ENCODE data around the gene CD81. TPM values are rescaled to one million over a fixed set of nuclear protein-coding genes. Genes with fewer than 3 reads are reported as not detected.

Gene CD81
- total RNA-seq, 1 experiment from 2014 or later, result 237 TPM

GRCh38 chr11:2393941-2394817, 17.1 kb downstream of the CD81 start (continued):
- no peak for TF ChIP-seq GRHL2 (CRISPR knock-in tag; IDR thresholded peaks at IDR 0.05; ENCODE audit: insufficient replicate concordance, severe bottlenecking)
- TF ChIP-seq ZNF232 (CRISPR knock-in tag; IDR thresholded peaks at IDR 0.05), result no peak
- TF ChIP-seq, protein P1, sequence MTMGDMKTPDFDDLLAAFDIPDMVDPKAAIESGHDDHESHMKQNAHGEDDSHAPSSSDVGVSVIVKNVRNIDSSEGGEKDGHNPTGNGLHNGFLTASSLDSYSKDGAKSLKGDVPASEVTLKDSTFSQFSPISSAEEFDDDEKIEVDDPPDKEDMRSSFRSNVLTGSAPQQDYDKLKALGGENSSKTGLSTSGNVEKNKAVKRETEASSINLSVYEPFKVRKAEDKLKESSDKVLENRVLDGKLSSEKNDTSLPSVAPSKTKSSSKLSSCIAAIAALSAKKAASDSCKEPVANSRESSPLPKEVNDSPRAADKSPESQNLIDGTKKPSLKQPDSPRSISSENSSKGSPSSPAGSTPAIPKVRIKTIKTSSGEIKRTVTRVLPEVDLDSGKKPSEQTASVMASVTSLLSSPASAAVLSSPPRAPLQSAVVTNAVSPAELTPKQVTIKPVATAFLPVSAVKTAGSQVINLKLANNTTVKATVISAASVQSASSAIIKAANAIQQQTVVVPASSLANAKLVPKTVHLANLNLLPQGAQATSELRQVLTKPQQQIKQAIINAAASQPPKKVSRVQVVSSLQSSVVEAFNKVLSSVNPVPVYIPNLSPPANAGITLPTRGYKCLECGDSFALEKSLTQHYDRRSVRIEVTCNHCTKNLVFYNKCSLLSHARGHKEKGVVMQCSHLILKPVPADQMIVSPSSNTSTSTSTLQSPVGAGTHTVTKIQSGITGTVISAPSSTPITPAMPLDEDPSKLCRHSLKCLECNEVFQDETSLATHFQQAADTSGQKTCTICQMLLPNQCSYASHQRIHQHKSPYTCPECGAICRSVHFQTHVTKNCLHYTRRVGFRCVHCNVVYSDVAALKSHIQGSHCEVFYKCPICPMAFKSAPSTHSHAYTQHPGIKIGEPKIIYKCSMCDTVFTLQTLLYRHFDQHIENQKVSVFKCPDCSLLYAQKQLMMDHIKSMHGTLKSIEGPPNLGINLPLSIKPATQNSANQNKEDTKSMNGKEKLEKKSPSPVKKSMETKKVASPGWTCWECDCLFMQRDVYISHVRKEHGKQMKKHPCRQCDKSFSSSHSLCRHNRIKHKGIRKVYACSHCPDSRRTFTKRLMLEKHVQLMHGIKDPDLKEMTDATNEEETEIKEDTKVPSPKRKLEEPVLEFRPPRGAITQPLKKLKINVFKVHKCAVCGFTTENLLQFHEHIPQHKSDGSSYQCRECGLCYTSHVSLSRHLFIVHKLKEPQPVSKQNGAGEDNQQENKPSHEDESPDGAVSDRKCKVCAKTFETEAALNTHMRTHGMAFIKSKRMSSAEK (CRISPR knock-in tag; IDR thresholded peaks at IDR 0.05; ENCODE audit: borderline replicate concordance), result no peak
- no peak for TF ChIP-seq CBFB (CRISPR knock-in tag; IDR thresholded peaks at IDR 0.05; ENCODE audit: low read depth)
- TF ChIP-seq RORB (CRISPR knock-in tag; IDR thresholded peaks at IDR 0.05), result no peak
- TF ChIP-seq, protein P2, sequence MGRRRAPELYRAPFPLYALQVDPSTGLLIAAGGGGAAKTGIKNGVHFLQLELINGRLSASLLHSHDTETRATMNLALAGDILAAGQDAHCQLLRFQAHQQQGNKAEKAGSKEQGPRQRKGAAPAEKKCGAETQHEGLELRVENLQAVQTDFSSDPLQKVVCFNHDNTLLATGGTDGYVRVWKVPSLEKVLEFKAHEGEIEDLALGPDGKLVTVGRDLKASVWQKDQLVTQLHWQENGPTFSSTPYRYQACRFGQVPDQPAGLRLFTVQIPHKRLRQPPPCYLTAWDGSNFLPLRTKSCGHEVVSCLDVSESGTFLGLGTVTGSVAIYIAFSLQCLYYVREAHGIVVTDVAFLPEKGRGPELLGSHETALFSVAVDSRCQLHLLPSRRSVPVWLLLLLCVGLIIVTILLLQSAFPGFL (CRISPR knock-in tag; IDR thresholded peaks at IDR 0.05; ENCODE audit: borderline replicate concordance), result no peak
- TF ChIP-seq, protein P3, sequence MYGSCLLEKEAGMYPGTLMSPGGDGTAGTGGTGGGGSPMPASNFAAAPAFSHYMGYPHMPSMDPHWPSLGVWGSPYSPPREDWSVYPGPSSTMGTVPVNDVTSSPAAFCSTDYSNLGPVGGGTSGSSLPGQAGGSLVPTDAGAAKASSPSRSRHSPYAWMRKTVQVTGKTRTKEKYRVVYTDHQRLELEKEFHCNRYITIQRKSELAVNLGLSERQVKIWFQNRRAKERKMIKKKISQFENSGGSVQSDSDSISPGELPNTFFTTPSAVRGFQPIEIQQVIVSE (CRISPR knock-in tag; IDR thresholded peaks at IDR 0.05; ENCODE audit: borderline replicate concordance), result no peak
- no peak for TF ChIP-seq IRF1 (CRISPR knock-in tag; IDR thresholded peaks at IDR 0.05)
- no peak for TF ChIP-seq ZNF219 (CRISPR knock-in tag; IDR thresholded peaks at IDR 0.05; ENCODE audit: borderline replicate concordance)
- TF ChIP-seq PRRX2 (CRISPR knock-in tag; IDR thresholded peaks at IDR 0.05), result no peak

DNA sequence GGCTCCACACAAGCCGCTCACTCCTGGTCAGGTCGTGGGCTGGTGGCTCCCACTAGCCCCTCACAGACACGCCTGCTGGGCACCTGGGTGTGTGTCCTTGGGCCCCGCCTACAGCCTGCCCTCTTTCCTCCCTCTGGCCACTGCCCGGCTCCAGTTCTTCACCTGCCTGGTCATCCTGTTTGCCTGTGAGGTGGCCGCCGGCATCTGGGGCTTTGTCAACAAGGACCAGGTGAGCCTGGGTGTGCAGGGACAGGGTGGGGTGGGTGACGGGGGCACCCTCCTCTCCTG, 17.7 kb downstream of the CD81 start:
- Mint-ChIP-seq H3K9me3 (no peaks in the 10 kb centered on the region), H3K27ac (no peak overlapping the region), H3K4me3 (no peak overlapping the region), H3K36me3 (peaks cover 9% of the 10 kb centered on the region), H3K4me1 (peaks cover 4% of the 10 kb centered on the region; the same call in 1 of the 2 replicates), H3K27me3 (ENCODE audit: low read depth) (no peaks in the 10 kb centered on the region)
- POLR2A ChIA-PET, result no interaction called here
- DNase-seq (ENCODE audit: low spot score), result no peak
- ATAC-seq, result no peak
- TF ChIP-seq ZNF219 (CRISPR knock-in tag; IDR thresholded peaks at IDR 0.05; ENCODE audit: borderline replicate concordance), result no peak
- TF ChIP-seq, protein P3 (CRISPR knock-in tag; IDR thresholded peaks at IDR 0.05; ENCODE audit: borderline replicate concordance), result no peak
- no peak for TF ChIP-seq JAZF1 (CRISPR knock-in tag; IDR thresholded peaks at IDR 0.05)
- no peak for TF ChIP-seq FOXK1 (CRISPR knock-in tag; IDR thresholded peaks at IDR 0.05)
- CTCF ChIA-PET, result no interaction called here

DNA sequence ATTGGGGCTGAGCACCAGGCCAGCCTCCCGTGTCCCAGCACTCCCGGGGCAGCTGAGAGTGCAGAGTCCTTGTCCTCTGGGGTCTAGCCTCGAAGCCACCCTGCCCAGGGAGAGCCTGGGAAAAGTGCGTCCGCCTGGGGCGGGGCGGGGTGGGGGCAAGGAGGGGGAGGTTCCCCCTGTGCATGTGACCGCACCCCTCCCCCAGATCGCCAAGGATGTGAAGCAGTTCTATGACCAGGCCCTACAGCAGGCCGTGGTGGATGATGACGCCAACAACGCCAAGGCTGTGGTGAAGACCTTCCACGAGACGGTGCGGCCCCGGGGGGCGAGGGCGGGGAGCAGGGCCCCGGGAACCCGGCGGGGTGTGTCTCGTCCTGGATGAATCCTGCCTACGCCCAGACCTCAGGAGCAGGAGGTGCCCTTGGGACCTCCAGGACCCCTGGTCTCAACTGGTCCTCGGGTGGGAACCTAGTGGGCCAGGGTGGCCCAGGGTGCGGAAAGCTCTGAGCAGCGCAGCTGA, 18.2 kb downstream of the CD81 start:
- Mint-ChIP-seq H3K4me3 (no peak overlapping the region), H3K27ac (no peak overlapping the region), H3K9me3 (no peaks in the 10 kb centered on the region), H3K36me3 (peaks cover 9% of the 10 kb centered on the region), H3K4me1 (0 out of 2 replicates have a peak, but pooled peaks cover 2% of the 10 kb centered on the region), H3K27me3 (ENCODE audit: low read depth) (no peaks in the 10 kb centered on the region)
- DNase-seq (ENCODE audit: low spot score) (no peak), ATAC-seq (no peak)
- ChIA-PET CTCF (no interaction called here), POLR2A (no interaction called here)
- TF ChIP-seq MYBL2 (CRISPR knock-in tag; IDR thresholded peaks at IDR 0.05) (no peak), CBFB (CRISPR knock-in tag; IDR thresholded peaks at IDR 0.05; ENCODE audit: low read depth) (no peak), FOXJ3 (CRISPR knock-in tag; IDR thresholded peaks at IDR 0.05; ENCODE audit: borderline replicate concordance) (no peak), NFE2L1 (CRISPR knock-in tag; IDR thresholded peaks at IDR 0.05) (no peak), PRRX2 (CRISPR knock-in tag; IDR thresholded peaks at IDR 0.05) (no peak), SMAD3 (CRISPR knock-in tag; IDR thresholded peaks at IDR 0.05; ENCODE audit: borderline replicate concordance) (no peak), ZMAT4 (CRISPR knock-in tag; IDR thresholded peaks at IDR 0.05) (no peak), ZBTB21 (CRISPR knock-in tag; IDR thresholded peaks at IDR 0.05; ENCODE audit: borderline replicate concordance) (no peak)
- TF ChIP-seq, protein P1 (CRISPR knock-in tag; IDR thresholded peaks at IDR 0.05; ENCODE audit: borderline replicate concordance), result no peak

Data from WTC11 (cell line).